ENCODE results near the gene LPP.

The LPP gene

DNA sequence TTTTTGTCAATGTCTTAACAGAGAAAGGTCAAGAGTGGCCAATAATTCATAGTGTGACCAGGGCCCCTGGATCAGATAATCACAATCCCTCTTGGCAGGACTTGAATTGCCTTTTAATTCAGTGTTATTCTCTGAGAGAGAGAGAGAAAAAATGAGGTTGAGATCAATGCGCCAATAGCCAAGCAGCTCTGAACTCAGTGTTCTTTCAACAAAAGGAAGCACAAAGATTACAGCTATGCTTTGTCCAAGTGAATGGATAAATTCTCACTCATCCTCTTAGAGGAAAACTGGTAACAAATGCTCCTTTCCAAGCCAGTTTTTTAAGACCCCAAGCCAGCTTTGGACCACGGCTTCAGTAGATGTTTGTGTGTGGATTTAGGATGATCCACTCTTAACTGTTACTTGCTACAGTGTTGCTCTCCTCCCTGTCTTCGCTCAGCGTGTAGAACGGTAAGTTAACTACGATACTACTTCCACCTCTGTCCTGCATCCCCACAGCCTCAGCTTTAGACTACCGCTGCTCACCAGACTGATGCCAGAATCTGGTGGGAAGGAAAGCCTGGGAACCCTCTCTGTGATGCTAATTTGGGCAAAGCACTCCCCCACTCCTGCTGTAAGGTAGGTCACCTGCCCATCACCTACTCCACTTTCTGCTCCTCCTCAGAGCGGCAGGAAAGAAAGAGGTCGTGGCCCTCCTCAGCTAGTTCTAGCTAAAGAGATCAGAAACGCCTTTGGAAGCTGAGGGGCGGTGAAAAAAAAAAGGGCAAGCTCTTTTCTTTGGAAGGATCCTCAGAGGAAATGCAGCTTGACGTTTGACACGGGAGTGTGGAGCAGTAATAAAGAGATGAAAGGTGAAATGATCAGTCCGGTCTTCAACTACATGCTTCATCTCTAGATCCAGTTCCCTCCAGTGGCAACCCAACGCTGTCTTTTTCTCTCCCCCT, 46.8 kb upstream of the LPP start:
- no peaks in the 10 kb centered on the region for H4K20me1 ChIP-seq (ENCODE audit: insufficient read depth, low read length)
- no peak for DNase-seq
- no peaks in the 10 kb centered on the region for H3K9me2 ChIP-seq (replicated peaks; ENCODE audit: insufficient read depth, low read length)
- H3K27me3 ChIP-seq (replicated peaks; ENCODE audit: insufficient read depth, low read length), result no peaks in the 10 kb centered on the region
- H3K79me2 ChIP-seq (ENCODE audit: low read length), result no peaks in the 10 kb centered on the region
- H3F3A ChIP-seq (ENCODE audit: insufficient read depth, low read length), result no peaks in the 10 kb centered on the region
- TF ChIP-seq EZH2 (optimal IDR thresholded peaks at IDR 0.05; ENCODE audit: low read depth, low read length), result no peak
- no peak for TF ChIP-seq CTCF (IDR thresholded peaks at IDR 0.05; ENCODE audit: low read length)
- no peak for TF ChIP-seq EZH2phosphoT487 (IDR thresholded peaks at IDR 0.05; ENCODE audit: low read length)
- no peak overlapping the region for H2AFZ ChIP-seq (ENCODE audit: low read length)
- no peaks in the 10 kb centered on the region for H3K4me1 ChIP-seq (ENCODE audit: low read length)
- no peak overlapping the region for H3K4me2 ChIP-seq (ENCODE audit: low read depth, low read length)
- H3K36me3 ChIP-seq (replicated peaks; ENCODE audit: insufficient read depth, low read length), result no peaks in the 10 kb centered on the region
- H3K9me3 ChIP-seq (replicated peaks; ENCODE audit: insufficient read depth, low read length), result no peaks in the 10 kb centered on the region
- H3K27ac ChIP-seq (ENCODE audit: low read length), result no peak overlapping the region
- H3K4me3 ChIP-seq (ENCODE audit: low read length), result no peak overlapping the region
- H3K9ac ChIP-seq (ENCODE audit: low read length), result no peak overlapping the region

DNA sequence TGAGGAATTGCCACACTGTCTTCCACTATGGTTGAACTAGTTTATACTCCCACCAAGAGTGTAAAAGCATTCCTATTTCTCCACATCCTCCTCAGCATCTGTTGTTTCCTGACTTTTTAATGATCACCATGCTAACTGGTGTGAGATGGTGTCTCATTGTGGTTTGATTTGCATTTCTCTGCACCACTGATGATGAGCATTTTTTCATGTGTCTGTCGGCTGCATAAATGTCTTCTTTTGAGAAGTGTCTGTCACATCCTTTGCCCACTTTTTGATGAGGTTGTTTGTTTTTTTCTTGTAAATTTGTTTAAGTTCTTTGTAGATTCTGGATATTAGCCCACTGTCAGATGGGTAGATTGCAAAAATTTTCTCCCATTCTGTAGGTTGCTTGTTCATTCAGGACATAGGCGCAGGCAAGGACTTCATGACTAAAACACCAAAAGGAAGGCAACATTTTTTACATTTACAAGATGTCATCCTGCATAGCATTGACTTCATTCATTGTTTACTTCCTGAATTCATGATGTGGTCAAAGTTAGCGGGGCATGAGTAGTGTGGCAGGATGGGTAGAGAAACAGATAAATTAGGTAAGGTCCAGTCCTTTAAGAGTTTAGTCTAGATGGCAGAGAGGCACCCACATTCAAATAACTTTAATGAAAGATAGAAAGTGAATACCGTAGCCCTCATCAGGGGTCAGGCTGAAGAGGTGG, 45.1 kb upstream of the LPP start:
- H3K9me2 ChIP-seq (replicated peaks; ENCODE audit: insufficient read depth, low read length), result no peaks in the 10 kb centered on the region
- H3K36me3 ChIP-seq (replicated peaks; ENCODE audit: insufficient read depth, low read length), result no peaks in the 10 kb centered on the region
- no peak overlapping the region for H3K9ac ChIP-seq (ENCODE audit: low read length)
- no peaks in the 10 kb centered on the region for H3F3A ChIP-seq (ENCODE audit: insufficient read depth, low read length)
- no peak overlapping the region for H3K4me2 ChIP-seq (ENCODE audit: low read depth, low read length)
- no peak overlapping the region for H2AFZ ChIP-seq (ENCODE audit: low read length)
- DNase-seq, result no peak
- TF ChIP-seq EZH2 (optimal IDR thresholded peaks at IDR 0.05; ENCODE audit: low read depth, low read length), result no peak
- TF ChIP-seq EZH2phosphoT487 (IDR thresholded peaks at IDR 0.05; ENCODE audit: low read length), result no peak
- no peak for TF ChIP-seq CTCF (IDR thresholded peaks at IDR 0.05; ENCODE audit: low read length)
- no peaks in the 10 kb centered on the region for H4K20me1 ChIP-seq (ENCODE audit: insufficient read depth, low read length)
- no peak overlapping the region for H3K27ac ChIP-seq (ENCODE audit: low read length)
- no peaks in the 10 kb centered on the region for H3K79me2 ChIP-seq (ENCODE audit: low read length)
- no peaks in the 10 kb centered on the region for H3K27me3 ChIP-seq (replicated peaks; ENCODE audit: insufficient read depth, low read length)
- no peaks in the 10 kb centered on the region for H3K9me3 ChIP-seq (replicated peaks; ENCODE audit: insufficient read depth, low read length)
- no peaks in the 10 kb centered on the region for H3K4me1 ChIP-seq (ENCODE audit: low read length)
- H3K4me3 ChIP-seq (ENCODE audit: low read length), result no peak overlapping the region

GRCh38 chr3:188111002-188111584, 42.9 kb upstream of the LPP start:
- no peaks in the 10 kb centered on the region for H3K4me1 ChIP-seq (ENCODE audit: low read length)
- H3K79me2 ChIP-seq (ENCODE audit: low read length), result no peaks in the 10 kb centered on the region
- no peaks in the 10 kb centered on the region for H3K27me3 ChIP-seq (replicated peaks; ENCODE audit: insufficient read depth, low read length)
- no peaks in the 10 kb centered on the region for H3K9me3 ChIP-seq (replicated peaks; ENCODE audit: insufficient read depth, low read length)
- no peaks in the 10 kb centered on the region for H3K36me3 ChIP-seq (replicated peaks; ENCODE audit: insufficient read depth, low read length)
- H3K27ac ChIP-seq (ENCODE audit: low read length), result no peak overlapping the region
- H3K9me2 ChIP-seq (replicated peaks; ENCODE audit: insufficient read depth, low read length), result no peaks in the 10 kb centered on the region
- H3K4me2 ChIP-seq (ENCODE audit: low read depth, low read length), result no peak overlapping the region
- no peak overlapping the region for H2AFZ ChIP-seq (ENCODE audit: low read length)
- H3F3A ChIP-seq (ENCODE audit: insufficient read depth, low read length), result no peaks in the 10 kb centered on the region
- no peak overlapping the region for H3K9ac ChIP-seq (ENCODE audit: low read length)
- no peaks in the 10 kb centered on the region for H4K20me1 ChIP-seq (ENCODE audit: insufficient read depth, low read length)
- TF ChIP-seq EZH2 (optimal IDR thresholded peaks at IDR 0.05; ENCODE audit: low read depth, low read length) (no peak), EZH2phosphoT487 (IDR thresholded peaks at IDR 0.05; ENCODE audit: low read length) (no peak), CTCF (IDR thresholded peaks at IDR 0.05; ENCODE audit: low read length) (no peak)
- DNase-seq, result no peak
- no peak overlapping the region for H3K4me3 ChIP-seq (ENCODE audit: low read length)

Data from MM.1S (cell line).